BJ (cell line): ENCODE measurements around the gene RAD51C. TPM values are rescaled to one million over a fixed set of nuclear protein-coding genes. Genes with fewer than 3 reads are reported as not detected.
"Not testable (repeated sequence)": the region's sequence is repeated elsewhere in the genome, so short reads cannot be mapped to it uniquely, and the experiment has no call there.

Experiments
- CTCF ChIA-PET: fragments of 350-600 bp; formaldehyde crosslinking; extraction: SDS; loops from one replicate; lab custom pipeline; 2021; ENCODE audit warnings: antibody characterized with exemption, inconsistent platforms; lab: Yijun Ruan, JAX
- POLR2A ChIA-PET: fragments of 300-600 bp; sonication (Branson Sonifier 250); formaldehyde crosslinking; extraction: SDS; loops from one replicate; lab custom pipeline; 2021; ENCODE audit warnings: antibody characterized with exemption; lab: Charles Lee
- DNase-seq: peaks from one replicate; pipeline ENCODE4 v3.0.0-alpha.2; 2011; ENCODE audit warnings: low read depth
- H3K27me3 ChIP-seq: 2 replicates; pipeline ENCODE4 v1.6.0; 2011; ENCODE audit warnings: low read length; ENCODE audit not compliant: control insufficient read depth, insufficient read depth
- H3K36me3 ChIP-seq: 2 replicates; pipeline ENCODE4 v1.5.1; 2011; ENCODE audit warnings: low read length; ENCODE audit not compliant: control insufficient read depth, insufficient read depth
- H3K4me3 ChIP-seq: 2 replicates; pipeline ENCODE4 v1.5.1; 2011; ENCODE audit warnings: low read depth, mild to moderate bottlenecking, control low read depth, low read length
- CTCF ChIP-seq: IDR thresholded peaks from 2 replicates; pipeline ENCODE4 v1.5.1; 2011; ENCODE audit warnings: low read depth, mild to moderate bottlenecking, control low read depth, inconsistent platforms, low read length, moderate library complexity; ENCODE audit not compliant: insufficient read depth
- polyA minus RNA-seq: library from RNA; depleted of rRNA, polyadenylated mRNA; stranded (reverse); fragments of >200 nt; gene quantifications from 2 replicates; pipeline ENCODE4 v1.2.3, GENCODE V29; 2011; rRNA and poly(A)+ RNA removed
- polyA plus RNA-seq: library from polyadenylated mRNA; depleted of rRNA; stranded (reverse); fragments of >200 nt; gene quantifications from 2 replicates; pipeline ENCODE4 v1.2.3, GENCODE V29; 2011; rRNA removed

RAD51C gene
- polyA plus RNA-seq (15.0 and 30.6 TPM in 2 replicates), polyA minus RNA-seq (4.9 and 7.7 TPM in 2 replicates)

- TF ChIP-seq CTCF = 0 out of 2 replicates have a peak, but pooled peaks have one; percentile 7
- Histone ChIP-seq H3K4me3 (peak within 1 kb of the TSS; percentile 60), H3K36me3 (no peaks in the 10 kb centered on the region), H3K27me3 (no peaks in the 10 kb centered on the region)
- CTCF ChIA-PET = interaction anchor here (0.5 to 2.8 kb wide), 5 partner anchors 8 to 1756 kb away, joined by 3 to 16 read pairs (median 3); no protein-coding TSS in a partner anchor
- DNase-seq = no peak
- POLR2A ChIA-PET = no interaction called here
Measured at GRCh38 chr17:58692239-58693055, at the start of gene RAD51C. Gene RAD51C, plus strand, starts transcription at chr17:58692602. Its CDS starts 42 bp downstream, at chr17:58692644.

DNA sequence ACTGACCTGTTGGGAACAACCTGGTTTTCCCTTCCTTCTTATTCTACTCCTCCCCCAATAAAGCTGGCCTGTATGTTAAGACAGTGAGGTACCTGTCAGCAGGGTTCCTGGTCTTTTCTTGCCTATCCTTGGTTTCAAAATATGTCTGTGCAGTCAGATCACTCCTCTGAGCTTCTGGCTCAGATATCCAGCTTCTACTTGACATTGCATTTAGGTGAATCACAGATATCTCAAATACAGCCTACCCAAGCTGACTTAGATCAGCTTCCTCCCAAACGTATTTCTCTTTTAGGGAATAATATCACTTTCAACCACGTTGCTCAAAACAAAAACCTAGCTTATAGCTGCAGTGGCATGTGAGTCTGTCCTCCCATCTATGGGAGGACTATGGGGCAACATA, 49.3 kb upstream of the RAD51C start:
- POLR2A ChIA-PET = interaction anchor here (1.8 kb wide), 1 partner anchor 12 kb away, joined by 16 read pairs; no protein-coding TSS in a partner anchor
- no peak for TF ChIP-seq CTCF
- DNase-seq = no peak
- CTCF ChIA-PET = interaction anchor here (0.8 to 1.0 kb wide), 2 partner anchors 15 to 124 kb away, joined by 5 to 6 read pairs; no protein-coding TSS in a partner anchor
- Histone ChIP-seq H3K36me3 (no peaks in the 10 kb centered on the region), H3K27me3 (no peaks in the 10 kb centered on the region), H3K4me3 (no peak overlapping the region)

GRCh38 chr17:58648236-58648635, 44.2 kb upstream of the RAD51C start:
- TF ChIP-seq CTCF = no peak
- ChIA-PET CTCF (interaction anchor here (0.8 kb wide), 1 partner anchor 9 kb away, joined by 3 read pairs; no protein-coding TSS in a partner anchor), POLR2A (no interaction called here)
- no peaks in the 10 kb centered on the region for H3K27me3 ChIP-seq
- no peaks in the 10 kb centered on the region for H3K36me3 ChIP-seq
- no peak overlapping the region for H3K4me3 ChIP-seq
- no peak for DNase-seq

- CTCF ChIA-PET = interaction anchor here (0.6 to 1.2 kb wide), 3 partner anchors 10 to 341 kb away, joined by 3 to 5 read pairs (median 3); no protein-coding TSS in a partner anchor
- not testable (repeated sequence) for DNase-seq, H3K4me3 ChIP-seq
Measured at GRCh38 chr17:58657962-58658803, 34.2 kb upstream of the RAD51C start.

More at GRCh38 chr17:58657962-58658803, 34.2 kb upstream of the RAD51C start:
- H3K36me3 ChIP-seq, H3K27me3 ChIP-seq: not testable (repeated sequence)
- POLR2A ChIA-PET = interaction anchor here (1.2 kb wide), 1 partner anchor 26 kb away, joined by 3 read pairs; no protein-coding TSS in a partner anchor
